MM.1S (cell line): ENCODE measurements around the gene COBL.

Experiments
- EZH2phosphoT487 ChIP-seq: fragments of 300-600 bp; sonication (generic); IDR thresholded peaks from 2 replicates; pipeline ENCODE4 v1.6.1; 2018; ENCODE audit warnings: antibody characterized with exemption, low read length
- TF ChIP-seq, protein P1 (sequence below): fragments of 300-600 bp; sonication (generic); IDR thresholded peaks from 2 replicates; pipeline ENCODE4 v1.5.1; 2016; ENCODE audit warnings: antibody characterized with exemption, low read length, mixed read lengths

- TF ChIP-seq, protein P1, sequence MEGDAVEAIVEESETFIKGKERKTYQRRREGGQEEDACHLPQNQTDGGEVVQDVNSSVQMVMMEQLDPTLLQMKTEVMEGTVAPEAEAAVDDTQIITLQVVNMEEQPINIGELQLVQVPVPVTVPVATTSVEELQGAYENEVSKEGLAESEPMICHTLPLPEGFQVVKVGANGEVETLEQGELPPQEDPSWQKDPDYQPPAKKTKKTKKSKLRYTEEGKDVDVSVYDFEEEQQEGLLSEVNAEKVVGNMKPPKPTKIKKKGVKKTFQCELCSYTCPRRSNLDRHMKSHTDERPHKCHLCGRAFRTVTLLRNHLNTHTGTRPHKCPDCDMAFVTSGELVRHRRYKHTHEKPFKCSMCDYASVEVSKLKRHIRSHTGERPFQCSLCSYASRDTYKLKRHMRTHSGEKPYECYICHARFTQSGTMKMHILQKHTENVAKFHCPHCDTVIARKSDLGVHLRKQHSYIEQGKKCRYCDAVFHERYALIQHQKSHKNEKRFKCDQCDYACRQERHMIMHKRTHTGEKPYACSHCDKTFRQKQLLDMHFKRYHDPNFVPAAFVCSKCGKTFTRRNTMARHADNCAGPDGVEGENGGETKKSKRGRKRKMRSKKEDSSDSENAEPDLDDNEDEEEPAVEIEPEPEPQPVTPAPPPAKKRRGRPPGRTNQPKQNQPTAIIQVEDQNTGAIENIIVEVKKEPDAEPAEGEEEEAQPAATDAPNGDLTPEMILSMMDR, result no peak
- no peak for TF ChIP-seq EZH2phosphoT487
Observed at GRCh38 chr7:51230324-51230625, 86.3 kb downstream of the COBL start.
